Vagina (tissue), 2 donors: Measurements from ENCODE around the gene SMU1. TPM values are rescaled to one million over a fixed set of nuclear protein-coding genes. Genes with fewer than 3 reads are reported as not detected.

Experiments used
- DNase-seq, 2 donors: peaks; one replicate each; pipeline ENCODE4 v3.0.0-alpha.2; 2017; ENCODE audit errors: extremely low spot score in 2 of 2
- H3K27ac ChIP-seq: fragments of 200-600 bp; sonication (generic); one replicate; pipeline ENCODE4 v1.5.1; 2019
- H3K27me3 ChIP-seq: fragments of 200-600 bp; sonication (generic); one replicate; pipeline ENCODE4 v1.5.1; 2019
- H3K36me3 ChIP-seq, 2 donors: fragments of 200-600 bp; sonication (generic); one replicate each; pipeline ENCODE4 v1.5.1; 2017 to 2019
- H3K4me1 ChIP-seq: fragments of 200-600 bp; sonication (generic); one replicate; pipeline ENCODE4 v1.5.1; 2019
- H3K4me3 ChIP-seq, 2 donors: fragments of 200-600 bp; sonication (generic); 1 replicate in 1 of 2; 2 replicates in 1 of 2; pipeline ENCODE4 v1.5.1; 2016 to 2019
- H3K9me3 ChIP-seq: fragments of 200-600 bp; sonication (generic); one replicate; pipeline ENCODE4 v1.5.1; 2019
- POLR2A ChIP-seq, 2 donors: fragments of 450-650 bp; IDR thresholded peaks; one replicate each; pipeline ENCODE4 v1.6.1; 2017; ENCODE audit warnings: antibody characterized with exemption in 2 of 2, mild to moderate bottlenecking in 2 of 2, moderate library complexity in 2 of 2
- POLR2AphosphoS5 ChIP-seq, 2 donors: sonication (generic); formaldehyde crosslinking; IDR thresholded peaks; one replicate each; pipeline ENCODE4 v1.9.0; 2017; ENCODE audit warnings: antibody characterized with exemption in 2 of 2, mild to moderate bottlenecking in 2 of 2, low read depth in 1 of 2; ENCODE audit not compliant: insufficient read depth in 1 of 2
- intact Hi-C: fragments of 100-400 bp; cut with DNase I; formaldehyde crosslinking; loops from one replicate; pipeline ENCODE4 v1.15.1; 2023
- total RNA-seq: library from RNA; depleted of rRNA; stranded (reverse); fragments of >200 nt; gene quantifications from one replicate; pipeline ENCODE4 v1.2.3, GENCODE V29; 2016
- TF ChIP-seq, protein P1 (sequence below), 3 experiments: fragments of 450-650 bp in 2 of 3; fragments of 200-600 bp in 1 of 3; sonication (generic) in 1 of 3; IDR thresholded peaks; one replicate each; pipeline ENCODE4 v1.5.1; 2017 to 2019; ENCODE audit warnings: antibody characterized with exemption in 3 of 3, mild to moderate bottlenecking in 2 of 3, moderate library complexity in 2 of 3

SMU1 gene
- total RNA-seq, 1 donor from 2014 or later = 15.5 TPM

DNA sequence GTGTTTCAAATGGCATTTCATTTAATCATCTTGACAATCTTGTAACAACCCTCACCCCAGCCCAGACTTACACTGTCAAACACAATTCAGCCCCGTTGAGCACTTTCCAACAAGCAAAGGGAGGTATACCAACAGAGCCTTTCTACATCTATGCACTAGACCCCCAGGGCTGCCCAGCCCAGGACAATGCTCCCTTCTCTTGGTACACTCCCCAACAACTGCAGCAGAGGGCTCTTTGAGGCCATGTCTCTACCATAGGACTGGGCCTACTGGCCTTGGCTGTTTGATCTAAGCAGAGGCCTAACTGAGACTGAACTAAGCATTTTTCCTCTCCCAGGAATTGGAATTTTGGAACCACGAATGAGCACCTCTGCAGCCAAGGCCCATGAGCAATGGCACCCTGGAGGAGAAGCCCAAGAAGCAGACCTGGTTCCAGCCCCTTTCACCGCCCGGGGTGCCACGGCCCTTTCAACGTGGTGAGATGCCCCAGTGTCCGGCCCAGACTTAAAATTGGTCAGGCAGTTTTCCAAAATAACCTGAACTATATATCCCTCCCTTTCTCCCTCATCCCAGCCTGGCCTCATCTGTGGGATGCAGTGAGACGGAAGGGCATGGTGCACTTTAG, 47.0 kb upstream of the SMU1 start:
- H3K9me3 ChIP-seq = no peaks in the 10 kb centered on the region
- intact Hi-C loops = no loop called here
- peaks cover 0 to 23% of the 10 kb centered on the region in 2 donors for H3K36me3 ChIP-seq

DNA sequence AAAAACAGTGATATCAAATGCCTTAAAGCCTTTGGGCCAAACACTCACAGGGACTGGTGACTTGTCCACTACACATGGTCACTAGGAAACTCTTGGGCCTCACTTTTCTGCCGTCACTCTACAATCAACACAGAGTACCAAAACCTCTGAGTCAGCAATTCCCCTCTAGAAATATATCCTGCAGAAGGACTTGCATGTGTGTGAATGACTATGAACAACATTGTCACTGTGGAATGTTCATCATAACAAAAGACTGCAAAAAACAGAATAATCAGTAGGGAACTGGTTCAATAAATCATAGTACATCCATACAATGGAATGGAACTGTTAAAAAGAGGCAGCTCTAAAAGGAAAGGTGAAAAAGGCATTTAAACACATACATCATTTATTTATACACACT, 44.1 kb upstream of the SMU1 start:
- no peak overlapping the region for H3K4me3 ChIP-seq
- no peak for DNase-seq
- H3K27ac ChIP-seq = no peak overlapping the region
- intact Hi-C loops = no loop called here
- no peaks in the 10 kb centered on the region for H3K27me3 ChIP-seq
- H3K9me3 ChIP-seq = no peaks in the 10 kb centered on the region
- peaks cover 23% of the 10 kb centered on the region for H3K4me1 ChIP-seq
- peaks cover 0 to 7% of the 10 kb centered on the region in 2 donors for H3K36me3 ChIP-seq
- TF ChIP-seq, protein P1, sequence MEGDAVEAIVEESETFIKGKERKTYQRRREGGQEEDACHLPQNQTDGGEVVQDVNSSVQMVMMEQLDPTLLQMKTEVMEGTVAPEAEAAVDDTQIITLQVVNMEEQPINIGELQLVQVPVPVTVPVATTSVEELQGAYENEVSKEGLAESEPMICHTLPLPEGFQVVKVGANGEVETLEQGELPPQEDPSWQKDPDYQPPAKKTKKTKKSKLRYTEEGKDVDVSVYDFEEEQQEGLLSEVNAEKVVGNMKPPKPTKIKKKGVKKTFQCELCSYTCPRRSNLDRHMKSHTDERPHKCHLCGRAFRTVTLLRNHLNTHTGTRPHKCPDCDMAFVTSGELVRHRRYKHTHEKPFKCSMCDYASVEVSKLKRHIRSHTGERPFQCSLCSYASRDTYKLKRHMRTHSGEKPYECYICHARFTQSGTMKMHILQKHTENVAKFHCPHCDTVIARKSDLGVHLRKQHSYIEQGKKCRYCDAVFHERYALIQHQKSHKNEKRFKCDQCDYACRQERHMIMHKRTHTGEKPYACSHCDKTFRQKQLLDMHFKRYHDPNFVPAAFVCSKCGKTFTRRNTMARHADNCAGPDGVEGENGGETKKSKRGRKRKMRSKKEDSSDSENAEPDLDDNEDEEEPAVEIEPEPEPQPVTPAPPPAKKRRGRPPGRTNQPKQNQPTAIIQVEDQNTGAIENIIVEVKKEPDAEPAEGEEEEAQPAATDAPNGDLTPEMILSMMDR (IDR thresholded peaks at IDR 0.05) = no peak
- TF ChIP-seq POLR2AphosphoS5 (IDR thresholded peaks at IDR 0.05; ENCODE audit: insufficient read depth in 1 of 2, low read depth in 1 of 2) = no peak
- no peak for TF ChIP-seq POLR2A (IDR thresholded peaks at IDR 0.05)

More for the DNA sequence above, 47.0 kb upstream of the SMU1 start:
- TF ChIP-seq POLR2A (IDR thresholded peaks at IDR 0.05) = no peak
- Histone ChIP-seq H3K4me3 (no peak overlapping the region), H3K4me1 (peaks cover 12% of the 10 kb centered on the region), H3K27me3 (no peaks in the 10 kb centered on the region), H3K27ac (no peak overlapping the region)
- DNase-seq = no peak

DNA sequence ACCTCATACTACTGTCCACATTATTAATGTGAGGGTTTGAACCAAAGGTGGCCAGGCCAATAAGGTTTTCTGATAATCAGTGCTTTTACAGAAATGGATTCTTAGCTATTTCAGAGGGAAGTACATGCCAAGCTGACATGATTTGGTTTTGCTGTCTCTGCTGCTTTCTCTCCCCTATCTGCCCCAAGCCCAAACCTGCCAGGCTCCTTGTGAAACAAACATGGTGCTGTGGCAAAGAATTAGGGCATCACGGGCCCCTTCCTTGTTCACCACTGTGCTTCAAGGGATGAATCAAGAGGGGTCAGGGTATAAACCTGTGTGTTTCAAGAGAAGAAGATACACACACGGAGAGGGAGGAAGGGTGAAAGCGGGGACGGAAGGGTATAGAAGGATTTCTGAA, 41.3 kb upstream of the SMU1 start:
- Histone ChIP-seq H3K36me3 (peaks cover 0 to 25% of the 10 kb centered on the region in 2 donors), H3K9me3 (no peaks in the 10 kb centered on the region), H3K4me1 (peaks cover 19% of the 10 kb centered on the region), H3K4me3 (no peak overlapping the region), H3K27me3 (no peaks in the 10 kb centered on the region), H3K27ac (no peak overlapping the region)
- no peak for DNase-seq
- intact Hi-C loops = no loop called here
- TF ChIP-seq, protein P1 (IDR thresholded peaks at IDR 0.05) = no peak
- no peak for TF ChIP-seq POLR2A (IDR thresholded peaks at IDR 0.05)
- no peak for TF ChIP-seq POLR2AphosphoS5 (IDR thresholded peaks at IDR 0.05; ENCODE audit: insufficient read depth in 1 of 2, low read depth in 1 of 2)

DNA sequence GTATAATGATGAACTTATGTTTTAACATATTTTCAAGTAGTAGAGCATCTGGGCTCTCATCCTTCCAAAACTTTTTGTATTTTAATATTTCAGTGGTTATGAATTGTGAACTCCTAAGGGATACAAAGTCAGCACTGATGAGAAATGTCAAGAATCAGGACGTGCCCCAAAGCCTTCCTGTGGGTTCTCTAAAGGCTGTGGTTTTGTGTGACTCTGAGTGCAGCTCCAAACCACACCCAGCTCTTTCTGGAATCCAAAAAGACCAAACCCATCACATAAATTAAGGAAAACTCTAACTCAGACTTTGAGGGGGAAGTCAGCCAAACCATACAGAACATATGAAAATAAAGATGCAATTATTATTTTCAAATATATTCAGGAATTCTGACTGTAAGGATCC, 40.8 kb upstream of the SMU1 start:
- H3K4me3 ChIP-seq = no peak overlapping the region
- intact Hi-C loops = no loop called here
- DNase-seq = no peak
- no peaks in the 10 kb centered on the region for H3K27me3 ChIP-seq
- peaks cover 19% of the 10 kb centered on the region for H3K4me1 ChIP-seq
- H3K36me3 ChIP-seq = peaks cover 0 to 28% of the 10 kb centered on the region in 2 donors
- TF ChIP-seq, protein P1 (IDR thresholded peaks at IDR 0.05) = no peak
- TF ChIP-seq POLR2AphosphoS5 (IDR thresholded peaks at IDR 0.05; ENCODE audit: insufficient read depth in 1 of 2, low read depth in 1 of 2) (no peak), POLR2A (IDR thresholded peaks at IDR 0.05) (no peak)
- H3K9me3 ChIP-seq = no peaks in the 10 kb centered on the region
- peak overlapping the region; percentile 24 for H3K27ac ChIP-seq

DNA sequence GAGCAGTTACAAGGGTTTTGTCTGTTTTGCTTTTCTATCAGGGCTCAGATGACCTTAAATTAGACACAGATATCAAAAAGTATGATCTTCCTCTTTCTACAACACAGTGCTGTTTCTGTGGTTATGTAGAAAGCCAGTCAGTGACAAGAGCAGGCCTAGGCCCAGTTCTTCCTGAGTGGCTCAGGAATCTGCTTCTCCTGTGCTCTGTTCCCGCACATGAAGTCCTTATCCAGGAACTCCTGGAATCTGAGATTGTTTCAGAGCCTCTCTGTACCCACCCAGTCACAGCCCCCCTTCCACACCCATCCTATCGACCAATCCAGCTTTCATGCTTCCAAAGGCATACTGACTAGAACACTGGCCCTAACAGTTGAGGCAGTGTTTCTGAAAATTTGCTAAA, 40.4 kb upstream of the SMU1 start:
- H3K27ac ChIP-seq = peak overlapping the region; percentile 24
- H3K36me3 ChIP-seq = peaks cover 0 to 33% of the 10 kb centered on the region in 2 donors
- no peaks in the 10 kb centered on the region for H3K9me3 ChIP-seq
- TF ChIP-seq POLR2A (IDR thresholded peaks at IDR 0.05) (no peak), POLR2AphosphoS5 (IDR thresholded peaks at IDR 0.05; ENCODE audit: insufficient read depth in 1 of 2, low read depth in 1 of 2) (no peak)
- TF ChIP-seq, protein P1 (IDR thresholded peaks at IDR 0.05) = no peak
- H3K4me3 ChIP-seq = no peak overlapping the region
- intact Hi-C loops = no loop called here
- no peak for DNase-seq
- H3K4me1 ChIP-seq = peaks cover 19% of the 10 kb centered on the region
- no peaks in the 10 kb centered on the region for H3K27me3 ChIP-seq
